IPS-15b (cell line): ENCODE results near the gene UGT1A10.

Experiments
- H3K27me3 ChIP-seq: one replicate; pipeline ENCODE4 v1.6.1; 2013; ENCODE audit warnings: low read length; ENCODE audit not compliant: control insufficient read depth, insufficient read depth
- H3K36me3 ChIP-seq: one replicate; pipeline ENCODE4 v1.6.1; 2013; ENCODE audit warnings: low read length; ENCODE audit not compliant: control insufficient read depth, insufficient read depth
- H3K4me1 ChIP-seq: one replicate; pipeline ENCODE4 v1.6.1; 2013; ENCODE audit warnings: mild to moderate bottlenecking, low read length; ENCODE audit not compliant: control insufficient read depth, insufficient read depth
- H3K4me3 ChIP-seq: one replicate; pipeline ENCODE4 v1.5.1; 2013; ENCODE audit warnings: low read depth, low read length
- H3K9ac ChIP-seq: one replicate; pipeline ENCODE4 v1.6.1; 2013; ENCODE audit warnings: low read depth, mild to moderate bottlenecking, low read length
- H3K9me3 ChIP-seq: one replicate; pipeline ENCODE4 v1.6.1; 2013; ENCODE audit warnings: mild to moderate bottlenecking, low read length; ENCODE audit not compliant: control insufficient read depth, insufficient read depth

UGT1A10 gene

GRCh38 chr2:233792720-233793119 lies 156.5 kb downstream of the UGT1A10 start:
- Histone ChIP-seq H3K4me1 (no peaks in the 10 kb centered on the region), H3K9ac (no peak overlapping the region), H3K4me3 (no peak overlapping the region)

GRCh38 chr2:233793465-233794127 lies 157.3 kb downstream of the UGT1A10 start:
- H3K36me3 ChIP-seq, result no peaks in the 10 kb centered on the region
- H3K27me3 ChIP-seq, result no peaks in the 10 kb centered on the region
- H3K9ac ChIP-seq, result no peak overlapping the region
- H3K4me3 ChIP-seq, result no peak overlapping the region
- H3K9me3 ChIP-seq, result no peaks in the 10 kb centered on the region
- H3K4me1 ChIP-seq, result no peaks in the 10 kb centered on the region

More at GRCh38 chr2:233792720-233793119, 156.5 kb downstream of the UGT1A10 start:
- Histone ChIP-seq H3K36me3 (no peaks in the 10 kb centered on the region), H3K9me3 (no peaks in the 10 kb centered on the region), H3K27me3 (no peaks in the 10 kb centered on the region)

- H3K27me3 ChIP-seq, result no peaks in the 10 kb centered on the region
- no peaks in the 10 kb centered on the region for H3K4me1 ChIP-seq
- H3K36me3 ChIP-seq, result no peaks in the 10 kb centered on the region
- H3K4me3 ChIP-seq, result no peak overlapping the region
- no peak overlapping the region for H3K9ac ChIP-seq
- H3K9me3 ChIP-seq, result no peaks in the 10 kb centered on the region
These were observed 157.9 kb downstream of the UGT1A10 start for GRCh38 chr2:233794128-233794658.

GRCh38 chr2:233795735-233796171 lies 159.5 kb downstream of the UGT1A10 start:
- no peak overlapping the region for H3K4me3 ChIP-seq
- no peaks in the 10 kb centered on the region for H3K27me3 ChIP-seq
- H3K4me1 ChIP-seq, result no peaks in the 10 kb centered on the region

GRCh38 chr2:233796254-233796653 lies 160.0 kb downstream of the UGT1A10 start:
- H3K4me1 ChIP-seq, result no peaks in the 10 kb centered on the region
- H3K4me3 ChIP-seq, result no peak overlapping the region
- H3K27me3 ChIP-seq, result no peaks in the 10 kb centered on the region
- H3K9ac ChIP-seq, result no peak overlapping the region
- H3K9me3 ChIP-seq, result no peaks in the 10 kb centered on the region
- H3K36me3 ChIP-seq, result no peaks in the 10 kb centered on the region

More at GRCh38 chr2:233795735-233796171, 159.5 kb downstream of the UGT1A10 start:
- Histone ChIP-seq H3K9ac (no peak overlapping the region), H3K9me3 (no peaks in the 10 kb centered on the region), H3K36me3 (no peaks in the 10 kb centered on the region)

GRCh38 chr2:233798335-233799086 lies 162.3 kb downstream of the UGT1A10 start:
- H3K4me1 ChIP-seq, result no peaks in the 10 kb centered on the region
- H3K27me3 ChIP-seq, result no peaks in the 10 kb centered on the region
- H3K9me3 ChIP-seq, result no peaks in the 10 kb centered on the region
- no peaks in the 10 kb centered on the region for H3K36me3 ChIP-seq
- H3K9ac ChIP-seq, result no peak overlapping the region
- no peak overlapping the region for H3K4me3 ChIP-seq

- H3K4me1 ChIP-seq, result no peaks in the 10 kb centered on the region
- H3K9me3 ChIP-seq, result no peaks in the 10 kb centered on the region
- no peak overlapping the region for H3K9ac ChIP-seq
- no peaks in the 10 kb centered on the region for H3K36me3 ChIP-seq
- no peaks in the 10 kb centered on the region for H3K27me3 ChIP-seq
- H3K4me3 ChIP-seq, result no peak overlapping the region
These were observed 162.9 kb downstream of the UGT1A10 start for GRCh38 chr2:233799087-233799665.

GRCh38 chr2:233799716-233800115 lies 163.5 kb downstream of the UGT1A10 start:
- H3K9me3 ChIP-seq, result no peaks in the 10 kb centered on the region
- no peak overlapping the region for H3K9ac ChIP-seq
- H3K4me3 ChIP-seq, result no peak overlapping the region
- H3K36me3 ChIP-seq, result no peaks in the 10 kb centered on the region
- H3K4me1 ChIP-seq, result no peaks in the 10 kb centered on the region
- no peaks in the 10 kb centered on the region for H3K27me3 ChIP-seq

- H3K4me1 ChIP-seq, result no peaks in the 10 kb centered on the region
- H3K4me3 ChIP-seq, result no peak overlapping the region
- no peaks in the 10 kb centered on the region for H3K9me3 ChIP-seq
- no peaks in the 10 kb centered on the region for H3K27me3 ChIP-seq
- H3K9ac ChIP-seq, result no peak overlapping the region
- H3K36me3 ChIP-seq, result no peaks in the 10 kb centered on the region
These were observed 164.0 kb downstream of the UGT1A10 start for GRCh38 chr2:233800208-233800607.

- no peaks in the 10 kb centered on the region for H3K9me3 ChIP-seq
- no peaks in the 10 kb centered on the region for H3K27me3 ChIP-seq
- H3K36me3 ChIP-seq, result no peaks in the 10 kb centered on the region
- no peak overlapping the region for H3K4me3 ChIP-seq
- no peak overlapping the region for H3K9ac ChIP-seq
- no peaks in the 10 kb centered on the region for H3K4me1 ChIP-seq
These were observed 165.3 kb downstream of the UGT1A10 start for GRCh38 chr2:233801357-233802131.

- Histone ChIP-seq H3K4me1 (no peaks in the 10 kb centered on the region), H3K9ac (no peak overlapping the region), H3K4me3 (no peak overlapping the region), H3K36me3 (no peaks in the 10 kb centered on the region), H3K27me3 (no peaks in the 10 kb centered on the region), H3K9me3 (no peaks in the 10 kb centered on the region)
These were observed 166.0 kb downstream of the UGT1A10 start for GRCh38 chr2:233802132-233802815.
